Fibroblast of the aortic adventitia (primary cell): ENCODE data around the gene COG2. TPM values are rescaled to one million over a fixed set of nuclear protein-coding genes. Genes with fewer than 3 reads are reported as not detected.

Experiments
- DNase-seq: peaks from one replicate; pipeline ENCODE4 v3.0.0-alpha.2; 2010; ENCODE audit warnings: low read depth
- H3K4me3 ChIP-seq: 2 replicates; pipeline ENCODE4 v1.5.1; 2011; ENCODE audit warnings: low read depth, mild to moderate bottlenecking, control low read depth, low read length, moderate library complexity
- total RNA-seq: library from RNA; depleted of rRNA; stranded (reverse); fragments of >200 nt; gene quantifications from 2 replicates; pipeline ENCODE4 v1.2.3, GENCODE V29; 2012; ENCODE audit warnings: low replicate concordance
- TF ChIP-seq, protein P1 (sequence below): IDR thresholded peaks from 2 replicates; pipeline ENCODE4 v1.5.1; 2011; ENCODE audit warnings: mild to moderate bottlenecking, low read length, control low read depth, inconsistent platforms; ENCODE audit not compliant: insufficient read depth

The COG2 gene
- total RNA-seq, 1 donor: 22.1 TPM

DNA sequence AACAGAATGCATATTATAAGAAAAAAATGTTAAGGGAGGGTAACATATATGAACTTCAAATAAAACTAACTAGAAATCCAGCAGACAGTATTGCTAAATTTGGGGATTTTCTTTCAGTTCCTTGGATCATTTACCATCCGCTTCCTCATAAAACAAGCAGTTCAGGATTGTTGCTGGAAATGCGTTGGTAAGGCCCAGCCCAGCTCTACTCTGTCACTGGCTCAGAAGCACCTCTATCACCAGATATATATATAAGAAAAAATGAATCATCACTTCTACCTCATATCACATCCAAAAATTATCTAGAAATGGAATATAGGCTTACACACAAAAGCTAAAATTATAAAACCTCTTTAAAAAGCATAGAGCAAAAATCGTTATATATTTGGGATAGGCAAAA lies 28.2 kb upstream of the COG2 start:
- H3K4me3 ChIP-seq: no peak overlapping the region
- DNase-seq: no peak
- TF ChIP-seq, protein P1, sequence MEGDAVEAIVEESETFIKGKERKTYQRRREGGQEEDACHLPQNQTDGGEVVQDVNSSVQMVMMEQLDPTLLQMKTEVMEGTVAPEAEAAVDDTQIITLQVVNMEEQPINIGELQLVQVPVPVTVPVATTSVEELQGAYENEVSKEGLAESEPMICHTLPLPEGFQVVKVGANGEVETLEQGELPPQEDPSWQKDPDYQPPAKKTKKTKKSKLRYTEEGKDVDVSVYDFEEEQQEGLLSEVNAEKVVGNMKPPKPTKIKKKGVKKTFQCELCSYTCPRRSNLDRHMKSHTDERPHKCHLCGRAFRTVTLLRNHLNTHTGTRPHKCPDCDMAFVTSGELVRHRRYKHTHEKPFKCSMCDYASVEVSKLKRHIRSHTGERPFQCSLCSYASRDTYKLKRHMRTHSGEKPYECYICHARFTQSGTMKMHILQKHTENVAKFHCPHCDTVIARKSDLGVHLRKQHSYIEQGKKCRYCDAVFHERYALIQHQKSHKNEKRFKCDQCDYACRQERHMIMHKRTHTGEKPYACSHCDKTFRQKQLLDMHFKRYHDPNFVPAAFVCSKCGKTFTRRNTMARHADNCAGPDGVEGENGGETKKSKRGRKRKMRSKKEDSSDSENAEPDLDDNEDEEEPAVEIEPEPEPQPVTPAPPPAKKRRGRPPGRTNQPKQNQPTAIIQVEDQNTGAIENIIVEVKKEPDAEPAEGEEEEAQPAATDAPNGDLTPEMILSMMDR: no peak

DNA sequence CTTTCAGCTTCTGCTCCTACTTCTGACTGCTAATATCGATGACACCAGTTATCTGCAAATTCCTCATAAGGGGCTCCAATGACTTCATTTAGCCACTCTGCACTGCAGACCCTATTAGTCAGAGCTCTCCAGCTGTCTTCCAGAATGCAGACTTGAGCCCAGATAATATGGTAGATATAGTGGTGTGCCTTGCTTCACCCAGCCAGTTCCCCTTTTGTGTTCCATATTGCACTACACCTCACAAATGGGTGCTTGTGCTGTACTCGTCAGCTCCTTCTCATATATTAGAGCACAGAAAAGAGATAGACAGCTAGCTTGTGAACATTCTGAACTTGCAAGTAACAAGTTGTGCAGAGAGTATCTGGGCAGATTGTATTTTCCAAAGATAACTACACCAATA lies 23.7 kb upstream of the COG2 start:
- DNase-seq: no peak
- no peak overlapping the region for H3K4me3 ChIP-seq
- TF ChIP-seq, protein P1: no peak

DNA sequence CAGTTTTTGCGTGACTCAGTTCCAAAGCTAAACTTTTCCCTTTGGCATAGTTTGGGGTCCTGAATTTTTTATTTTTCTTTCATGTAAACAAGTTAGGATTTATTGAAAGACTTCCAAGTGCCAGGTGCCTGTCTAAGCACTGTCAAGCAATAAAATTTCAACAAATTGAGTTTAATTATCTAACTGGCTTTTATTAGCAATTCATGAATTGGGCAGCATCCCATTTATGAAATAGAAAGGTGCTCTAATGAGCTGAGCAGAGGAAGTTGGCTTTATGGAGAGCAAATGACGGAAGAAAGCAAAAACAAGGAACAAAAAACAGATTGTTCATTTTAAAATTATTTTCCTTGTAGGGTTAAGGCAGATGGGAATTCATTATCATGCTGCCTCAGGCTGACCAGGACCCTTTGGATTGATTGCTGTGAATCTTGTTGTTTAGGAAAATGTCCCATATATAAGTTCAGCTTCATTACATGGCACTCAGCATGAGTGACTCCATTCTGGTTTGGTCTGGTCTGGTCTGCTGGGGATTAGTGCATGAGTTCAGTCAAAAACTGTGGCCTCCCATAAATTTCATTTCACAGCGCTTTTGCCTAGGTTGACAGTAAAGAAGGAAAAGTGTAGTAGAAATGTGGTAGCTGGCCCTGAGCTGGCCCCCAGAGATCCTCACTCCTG lies 21.5 kb upstream of the COG2 start:
- H3K4me3 ChIP-seq: no peak overlapping the region
- TF ChIP-seq, protein P1: no peak
- DNase-seq: no peak

DNA sequence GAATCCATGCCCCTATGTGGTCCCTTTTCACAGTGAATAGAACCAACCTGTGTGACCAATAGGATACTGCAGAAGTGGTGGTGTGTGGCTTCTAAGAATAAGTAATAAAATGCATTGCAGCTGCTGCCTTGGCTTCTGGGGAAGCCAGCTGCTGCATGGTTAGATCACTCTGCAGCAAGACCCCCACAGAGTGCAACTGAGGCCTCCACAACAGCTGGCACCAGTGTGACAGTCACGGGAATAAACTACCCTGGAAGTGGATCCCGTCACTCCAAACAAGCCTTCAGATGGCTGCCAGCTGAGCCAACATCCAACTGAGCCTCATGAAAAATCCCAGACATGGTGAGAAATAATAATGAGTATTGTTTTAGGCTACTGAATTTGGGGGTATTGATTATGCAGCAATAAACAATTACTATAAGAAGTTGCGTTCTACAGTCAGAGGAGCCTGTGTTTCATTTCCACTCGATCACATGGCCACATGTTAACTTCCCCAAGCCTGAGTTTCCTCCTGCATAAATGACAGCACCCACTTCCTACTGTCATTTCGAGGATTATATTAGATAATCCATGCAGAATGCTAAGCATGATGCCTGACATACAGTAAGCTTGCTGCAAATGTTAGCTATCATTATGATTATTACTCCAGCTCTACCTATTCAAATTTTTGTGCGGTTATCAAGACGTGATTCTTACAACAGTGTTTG lies 20.8 kb upstream of the COG2 start:
- DNase-seq: no peak

DNA sequence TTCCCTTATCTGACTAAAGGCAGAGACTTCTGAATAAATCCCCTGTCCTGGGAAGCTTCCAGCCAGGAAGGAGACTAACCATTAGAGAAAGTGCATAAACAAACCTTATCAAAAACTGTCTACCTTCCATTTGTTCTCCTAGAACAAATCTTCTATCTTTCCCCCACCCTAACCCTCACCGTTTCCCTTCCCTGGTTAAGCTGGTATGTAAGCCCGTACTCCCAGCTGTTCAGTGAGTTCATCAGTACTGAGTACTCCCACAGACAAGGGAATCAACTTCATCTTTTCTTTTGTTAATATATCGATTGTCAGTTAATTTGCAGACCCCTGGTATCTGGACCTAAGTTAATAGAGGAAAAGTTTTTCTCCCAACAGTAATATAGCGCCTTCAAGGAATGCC lies 20.1 kb upstream of the COG2 start:
- H3K4me3 ChIP-seq: no peak overlapping the region
- DNase-seq: no peak
- TF ChIP-seq, protein P1: no peak

More for the DNA sequence above, 20.8 kb upstream of the COG2 start:
- TF ChIP-seq, protein P1: no peak
- H3K4me3 ChIP-seq: no peak overlapping the region

DNA sequence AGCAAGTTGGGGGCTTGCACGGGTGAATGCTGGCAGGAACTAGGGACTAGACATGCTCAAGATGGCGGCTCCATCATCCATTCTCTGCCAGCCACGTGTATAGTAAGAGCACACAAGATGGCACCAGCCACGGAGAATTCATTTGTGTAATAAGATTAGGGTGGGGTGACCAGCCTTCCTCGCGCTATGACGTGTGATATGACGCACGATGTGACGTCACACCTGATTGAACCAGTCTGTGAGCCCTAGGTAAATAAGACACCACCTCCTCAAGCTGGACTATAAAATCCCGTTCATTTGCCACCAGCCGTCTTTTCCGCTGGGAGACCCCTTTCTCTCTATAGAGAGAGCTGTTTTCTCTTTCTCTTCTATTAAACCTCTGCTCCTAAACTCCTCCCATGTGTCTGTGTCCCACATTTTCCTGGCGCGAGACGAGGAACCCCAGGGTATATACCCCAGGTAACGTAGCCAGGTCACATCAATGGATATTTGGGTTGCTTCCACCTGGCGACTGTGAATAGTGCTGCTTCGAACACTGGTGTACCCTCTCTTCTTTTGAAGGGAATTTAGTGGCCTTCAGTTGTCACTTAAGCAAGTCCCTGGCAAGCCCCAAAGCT lies 18.1 kb upstream of the COG2 start:
- TF ChIP-seq, protein P1: no peak
- DNase-seq: no peak
- H3K4me3 ChIP-seq: no peak overlapping the region
